K562 (cell line): Measurements from ENCODE around the gene RPTN. TPM values are rescaled to one million over a fixed set of nuclear protein-coding genes. Genes with fewer than 3 reads are reported as not detected.

Experiments
- SIN3A ChIP-seq, 2 experiments: fragments of 150-350 bp in 1 of 2; IDR thresholded peaks; 2 replicates each; pipeline ENCODE4 v1.6.1; 2011 to 2016; ENCODE audit warnings: borderline replicate concordance in 2 of 2, low read depth in 2 of 2, low read length in 2 of 2, mild to moderate bottlenecking in 2 of 2, moderate library complexity in 2 of 2; ENCODE audit not compliant: control insufficient read depth in 1 of 2
- polyA plus RNA-seq, 8 experiments: library from polyadenylated mRNA; depleted of rRNA in 4 of 8; stranded (reverse) in 5 of 8; unstranded in 3 of 8; fragments of >200 nt; fragmentation: Nextera tagmentation in 2 of 8; fragmentation: Illumina TruSeq in 1 of 8; extraction: Ambion mirVana in 2 of 8; extraction: Trizol in 1 of 8; gene quantifications; 2 replicates each; pipeline versions ENCODE4 v1.2.1 to v1.2.3, GENCODE V29; 2011 to 2014; ENCODE audit warnings: inconsistent platforms in 1 of 8, missing spikeins in 1 of 8
- total RNA-seq, 7 experiments: library from RNA; depleted of rRNA in 6 of 7; stranded (reverse); fragments of >200 nt in 6 of 7; fragmentation: Illumina TruSeq in 2 of 7; extraction: Trizol in 2 of 7; gene quantifications; 2 replicates each; pipeline versions ENCODE4 v1.2.1 to v1.2.3, GENCODE V29; 2011 to 2021; ENCODE audit warnings: low replicate concordance in 1 of 7
- TF ChIP-seq, protein P1 (sequence below), 2 experiments: fragments of 450-650 bp in 1 of 2; sonication (generic) in 1 of 2; formaldehyde crosslinking in 1 of 2; IDR thresholded peaks; 2 replicates each; pipeline versions ENCODE4 v1.7.1 to v1.9.0; 2016 to 2022; ENCODE audit warnings: inconsistent platforms in 1 of 2, mild to moderate bottlenecking in 1 of 2, missing genetic modification reagents in 1 of 2

Gene RPTN
- total and polyA plus RNA-seq, 9 of the 15 experiments (the other 6 are each of a cell fraction or from before 2014, with no cell fraction given): not detected

DNA sequence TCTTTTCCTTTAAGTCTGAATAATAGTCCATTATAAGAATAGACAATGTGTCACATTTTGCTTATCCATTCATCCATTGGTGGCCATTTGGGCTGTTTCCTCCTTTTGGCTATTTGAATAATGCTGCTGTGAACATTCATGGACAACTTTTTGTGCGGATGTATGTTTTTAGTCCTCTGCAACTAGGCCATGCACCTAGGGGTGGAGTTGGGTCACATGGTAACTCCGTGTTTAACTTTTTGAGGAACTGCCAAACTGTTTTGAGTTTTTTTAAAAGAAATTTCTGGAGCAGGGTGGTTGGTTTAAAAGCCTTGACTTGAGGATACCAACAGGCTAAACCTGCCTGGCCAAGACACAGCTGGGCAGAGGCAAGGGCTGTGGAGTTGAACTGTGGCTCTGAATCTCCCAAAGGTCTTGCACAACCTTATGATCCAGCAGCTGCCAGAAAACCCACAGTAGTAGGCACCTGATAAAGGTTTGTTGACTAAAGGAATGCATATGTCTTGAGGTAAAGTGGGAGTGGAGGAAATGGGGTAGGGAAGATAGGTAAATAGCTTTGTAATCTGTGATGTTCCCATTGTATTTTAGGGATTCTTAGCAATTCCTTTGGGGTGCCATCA is 5.6 kb upstream of the RPTN start (continued):
- TF ChIP-seq, protein P1, sequence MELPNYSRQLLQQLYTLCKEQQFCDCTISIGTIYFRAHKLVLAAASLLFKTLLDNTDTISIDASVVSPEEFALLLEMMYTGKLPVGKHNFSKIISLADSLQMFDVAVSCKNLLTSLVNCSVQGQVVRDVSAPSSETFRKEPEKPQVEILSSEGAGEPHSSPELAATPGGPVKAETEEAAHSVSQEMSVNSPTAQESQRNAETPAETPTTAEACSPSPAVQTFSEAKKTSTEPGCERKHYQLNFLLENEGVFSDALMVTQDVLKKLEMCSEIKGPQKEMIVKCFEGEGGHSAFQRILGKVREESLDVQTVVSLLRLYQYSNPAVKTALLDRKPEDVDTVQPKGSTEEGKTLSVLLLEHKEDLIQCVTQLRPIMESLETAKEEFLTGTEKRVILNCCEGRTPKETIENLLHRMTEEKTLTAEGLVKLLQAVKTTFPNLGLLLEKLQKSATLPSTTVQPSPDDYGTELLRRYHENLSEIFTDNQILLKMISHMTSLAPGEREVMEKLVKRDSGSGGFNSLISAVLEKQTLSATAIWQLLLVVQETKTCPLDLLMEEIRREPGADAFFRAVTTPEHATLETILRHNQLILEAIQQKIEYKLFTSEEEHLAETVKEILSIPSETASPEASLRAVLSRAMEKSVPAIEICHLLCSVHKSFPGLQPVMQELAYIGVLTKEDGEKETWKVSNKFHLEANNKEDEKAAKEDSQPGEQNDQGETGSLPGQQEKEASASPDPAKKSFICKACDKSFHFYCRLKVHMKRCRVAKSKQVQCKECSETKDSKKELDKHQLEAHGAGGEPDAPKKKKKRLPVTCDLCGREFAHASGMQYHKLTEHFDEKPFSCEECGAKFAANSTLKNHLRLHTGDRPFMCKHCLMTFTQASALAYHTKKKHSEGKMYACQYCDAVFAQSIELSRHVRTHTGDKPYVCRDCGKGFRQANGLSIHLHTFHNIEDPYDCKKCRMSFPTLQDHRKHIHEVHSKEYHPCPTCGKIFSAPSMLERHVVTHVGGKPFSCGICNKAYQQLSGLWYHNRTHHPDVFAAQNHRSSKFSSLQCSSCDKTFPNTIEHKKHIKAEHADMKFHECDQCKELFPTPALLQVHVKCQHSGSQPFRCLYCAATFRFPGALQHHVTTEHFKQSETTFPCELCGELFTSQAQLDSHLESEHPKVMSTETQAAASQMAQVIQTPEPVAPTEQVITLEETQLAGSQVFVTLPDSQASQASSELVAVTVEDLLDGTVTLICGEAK (IDR thresholded peaks at IDR 0.05): no peak
- TF ChIP-seq, protein P1 (CRISPR knock-in tag; IDR thresholded peaks at IDR 0.05): no peak
- TF ChIP-seq SIN3A (IDR thresholded peaks at IDR 0.05; ENCODE audit: borderline replicate concordance in 2 of 2, control insufficient read depth in 1 of 2, low read depth in 2 of 2, low read length in 2 of 2): no peak
